GM23248 (cell line): Measurements from ENCODE around the gene RNF128.

Source experiments
- EZH2 ChIP-seq: fragments of 200-600 bp; sonication (generic); IDR thresholded peaks from 2 replicates; pipeline ENCODE4 v1.6.1; 2018; ENCODE audit warnings: antibody characterized with exemption, mild to moderate bottlenecking; ENCODE audit not compliant: insufficient read depth, poor library complexity, severe bottlenecking
- EZH2phosphoT487 ChIP-seq: fragments of 200-600 bp; sonication (generic); IDR thresholded peaks from 2 replicates; pipeline ENCODE4 v1.6.1; 2018; ENCODE audit warnings: antibody characterized with exemption, moderate library complexity, mild to moderate bottlenecking, low read depth; ENCODE audit not compliant: insufficient read depth

DNA sequence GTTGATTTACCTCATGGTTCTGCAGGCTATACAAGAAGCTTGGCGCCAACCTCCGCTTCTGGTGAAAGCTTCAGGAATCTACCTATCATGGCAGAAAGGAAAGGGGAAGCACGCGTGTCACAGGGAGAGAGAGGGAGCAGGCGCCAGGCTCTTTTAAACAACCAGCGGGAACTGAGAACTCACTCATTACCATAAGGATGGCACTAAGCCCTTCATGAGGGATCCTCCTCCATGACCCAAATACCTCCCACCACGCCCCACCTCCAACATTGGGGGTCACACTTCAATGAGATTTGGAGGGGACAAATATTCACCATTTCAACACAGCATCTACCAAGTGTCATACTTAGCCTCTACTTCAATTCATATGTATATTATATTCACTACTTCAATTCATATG lies 57.2 kb downstream of the RNF128 start:
- TF ChIP-seq EZH2 (no peak), EZH2phosphoT487 (no peak)
